Heart left ventricle (tissue), 13 donors: ENCODE measurements around the gene CLK4.

ENCODE experiments used
- POLR2A ChIP-seq, 2 donors: fragments of 450-650 bp; IDR thresholded peaks; one replicate each; pipeline ENCODE4 v1.6.1; 2017; ENCODE audit warnings: antibody characterized with exemption in 2 of 2, mild to moderate bottlenecking in 2 of 2, moderate library complexity in 2 of 2
- TF ChIP-seq, protein P1 (sequence below), 12 donors: fragments of 200-600 bp; sonication (generic) in 4 of 12; IDR thresholded peaks; one replicate each; pipeline versions ENCODE4 v1.5.0 to v1.8.0; 2018 to 2022; ENCODE audit warnings: antibody characterized with exemption in 12 of 12, mild to moderate bottlenecking in 5 of 12
- donor health status: ischemic (EF 13 %, LVEDD 7.1; RV severe dilation, severe dysfunction).
- donor health status: DM: no; HTN: yes; CAD: no.
- donor health status: DM: no; HTN: no; CAD: no.
- donor health status: ischemic (EF 25% LVEDD 6.9; RV normal size, moderate dysfunction).
- donor health status: ischemic (EF 25% LVEDD 5.7; RV mildly dilated, moderate dysfunction).
- donor health status: ischemic (EF 35%, LVEDD 5.7; RV mildly dilated, moderate dysfunction).
- donor health status: nonischemic (EF 11% LVEDD 7.7; RV severe dilation, severe dysfunction).
- donor health status: DM: yes; HTN: yes; CAD: no.
- donor health status: PGD.
- donor health status: ischemic (EF 29% LVEDD 5.4; RV normal size, mild dysfunction).
- donor health status: nonischemic (EF 23%, LVEDD 6.1; RV moderate dilation, normal function).

DNA sequence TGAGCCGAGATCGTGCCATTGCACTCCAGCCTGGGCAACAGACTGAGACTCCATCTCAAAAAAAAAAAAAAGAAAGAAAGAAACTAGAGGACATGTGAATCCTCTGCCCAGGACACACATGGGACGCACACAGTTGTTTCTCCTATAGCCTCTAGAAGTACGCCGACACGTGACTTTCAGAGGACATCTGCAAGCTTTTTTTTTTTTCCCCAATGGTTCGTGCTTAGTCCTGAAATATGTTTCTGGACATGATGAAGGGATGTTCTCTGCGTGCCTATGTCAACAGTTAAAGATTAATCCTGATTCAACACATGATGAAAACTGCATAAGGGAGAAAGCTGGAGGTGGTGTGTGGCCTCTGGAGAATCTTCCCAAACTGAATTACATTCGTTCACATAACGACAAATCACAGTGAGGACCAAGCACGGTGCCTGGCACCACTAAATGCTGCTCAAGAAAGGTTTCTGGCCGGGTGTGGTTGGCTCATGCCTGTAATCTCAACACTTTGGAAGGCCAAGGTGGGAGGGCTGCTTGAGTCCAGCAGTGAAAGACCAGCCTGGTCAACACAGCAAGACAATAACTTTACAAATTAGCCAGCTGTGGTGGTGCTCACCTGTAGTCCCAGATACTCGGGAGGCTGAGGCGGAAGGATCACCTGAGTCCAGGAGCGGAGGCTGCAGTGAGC is 46.4 kb downstream of the CLK4 start:
- TF ChIP-seq, protein P1, sequence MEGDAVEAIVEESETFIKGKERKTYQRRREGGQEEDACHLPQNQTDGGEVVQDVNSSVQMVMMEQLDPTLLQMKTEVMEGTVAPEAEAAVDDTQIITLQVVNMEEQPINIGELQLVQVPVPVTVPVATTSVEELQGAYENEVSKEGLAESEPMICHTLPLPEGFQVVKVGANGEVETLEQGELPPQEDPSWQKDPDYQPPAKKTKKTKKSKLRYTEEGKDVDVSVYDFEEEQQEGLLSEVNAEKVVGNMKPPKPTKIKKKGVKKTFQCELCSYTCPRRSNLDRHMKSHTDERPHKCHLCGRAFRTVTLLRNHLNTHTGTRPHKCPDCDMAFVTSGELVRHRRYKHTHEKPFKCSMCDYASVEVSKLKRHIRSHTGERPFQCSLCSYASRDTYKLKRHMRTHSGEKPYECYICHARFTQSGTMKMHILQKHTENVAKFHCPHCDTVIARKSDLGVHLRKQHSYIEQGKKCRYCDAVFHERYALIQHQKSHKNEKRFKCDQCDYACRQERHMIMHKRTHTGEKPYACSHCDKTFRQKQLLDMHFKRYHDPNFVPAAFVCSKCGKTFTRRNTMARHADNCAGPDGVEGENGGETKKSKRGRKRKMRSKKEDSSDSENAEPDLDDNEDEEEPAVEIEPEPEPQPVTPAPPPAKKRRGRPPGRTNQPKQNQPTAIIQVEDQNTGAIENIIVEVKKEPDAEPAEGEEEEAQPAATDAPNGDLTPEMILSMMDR (IDR thresholded peaks at IDR 0.05): no peak
- TF ChIP-seq POLR2A (IDR thresholded peaks at IDR 0.05): no peak
